Measurements from ENCODE around the gene DDX51. TPM values are rescaled to one million over a fixed set of nuclear protein-coding genes. Genes with fewer than 3 reads are reported as not detected.
"Not testable (repeated sequence)": the region's sequence is repeated elsewhere in the genome, so short reads cannot be mapped to it uniquely, and the experiment has no call there.

The DDX51 gene
- total RNA-seq, 1 donor from 2014 or later = 5.8 TPM

DNA sequence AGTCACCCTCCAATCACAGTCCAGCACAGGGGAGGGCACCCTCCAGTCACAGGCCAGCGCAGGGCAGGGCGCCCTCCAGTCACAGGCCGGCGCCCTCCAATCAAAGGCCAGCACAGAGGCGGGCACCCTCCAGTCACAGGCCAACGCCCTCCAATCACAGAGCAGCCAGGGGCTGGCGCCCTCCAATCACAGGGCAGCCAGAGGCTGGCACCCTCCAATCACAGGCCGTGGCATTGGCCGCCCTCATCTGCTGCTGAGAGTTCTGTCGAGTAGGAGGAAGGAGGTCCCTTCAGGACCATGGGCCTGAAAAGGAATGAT lies 26.6 kb downstream of the DDX51 start:
- no peak for DNase-seq (ENCODE audit: low read depth in 2 of 2)

GRCh38 chr12:132116709-132117557 lies 27.2 kb downstream of the DDX51 start:
- no peak for DNase-seq (ENCODE audit: low read depth in 2 of 2)

DNA sequence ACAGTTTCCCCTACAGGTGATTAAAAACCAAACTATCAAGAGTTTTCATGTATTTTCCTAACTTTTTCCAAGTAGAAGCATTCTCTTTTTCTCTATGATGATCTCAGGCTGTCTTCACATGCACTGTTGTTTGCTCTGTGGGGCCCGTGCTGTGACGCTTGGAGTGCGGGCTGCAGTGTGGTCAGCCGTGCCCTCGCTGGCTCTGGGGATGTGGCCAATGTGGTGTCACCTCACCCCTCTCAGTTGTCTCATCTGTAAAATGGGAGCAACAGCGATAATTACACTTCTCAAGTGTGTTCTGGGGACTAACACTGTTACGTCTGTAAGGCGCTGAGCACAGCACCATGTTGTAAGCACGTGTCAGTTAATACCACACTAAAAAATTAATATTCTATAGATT lies 28.6 kb downstream of the DDX51 start:
- DNase-seq (ENCODE audit: low read depth in 2 of 2) = no peak

DNA sequence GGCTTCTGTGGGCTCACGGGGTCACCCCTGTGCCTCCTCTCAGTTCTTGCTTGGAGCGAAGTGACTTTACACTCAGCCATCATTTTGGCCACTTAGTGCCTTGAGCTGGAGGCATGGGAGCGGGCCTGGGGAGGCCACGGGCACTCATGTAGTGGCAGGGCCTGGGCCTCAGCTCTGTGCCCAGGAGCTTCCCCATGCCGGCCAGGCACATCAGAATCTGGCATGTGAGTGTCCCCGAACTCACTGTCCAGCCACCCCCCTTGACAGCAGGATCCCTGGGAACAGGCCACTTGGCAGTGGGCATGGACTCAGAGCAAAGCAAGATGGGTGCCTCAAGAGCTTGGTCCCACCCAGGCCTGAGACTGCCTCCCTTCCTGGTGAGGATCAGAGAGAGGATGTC lies 29.5 kb downstream of the DDX51 start:
- no peak for DNase-seq (ENCODE audit: low read depth in 2 of 2)

DNA sequence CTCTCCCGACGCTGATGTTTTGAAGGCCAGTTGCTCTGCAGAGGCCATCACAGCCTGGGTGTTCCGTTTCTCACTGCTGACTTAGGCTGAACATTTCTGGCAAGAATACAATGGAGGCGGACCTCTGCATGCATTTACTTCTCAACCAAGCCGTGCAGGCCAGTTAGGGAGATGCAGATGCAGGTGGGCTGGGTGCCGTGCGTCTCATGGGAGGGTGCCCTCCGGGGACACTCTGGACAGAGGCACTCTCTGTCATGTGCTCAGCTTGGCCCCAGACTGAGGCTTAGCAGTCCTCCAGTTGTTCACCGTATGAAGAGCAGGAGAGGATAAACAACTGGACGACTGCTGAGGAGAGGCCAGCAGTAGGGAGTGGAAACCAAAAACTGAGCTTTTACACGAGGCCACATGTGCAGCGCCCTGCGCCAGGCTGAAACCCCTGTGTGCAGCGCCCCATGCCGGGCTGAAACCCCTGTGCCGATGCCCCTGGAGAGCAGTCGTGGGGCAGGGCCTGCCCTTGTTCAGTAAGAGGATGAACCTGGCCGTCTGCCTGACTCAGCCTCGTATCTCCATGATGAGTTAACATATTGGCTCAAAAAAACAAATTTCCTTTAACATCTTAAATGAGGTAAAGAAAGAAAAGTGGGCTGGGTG lies 32.3 kb downstream of the DDX51 start:
- DNase-seq (ENCODE audit: low read depth in 2 of 2) = no peak

GRCh38 chr12:132110677-132111076 lies 33.4 kb downstream of the DDX51 start:
- no peak for DNase-seq (ENCODE audit: low read depth in 2 of 2)

- DNase-seq (ENCODE audit: low read depth in 2 of 2) = peak; percentile 33 to 91
Measured at GRCh38 chr12:132109741-132110140, 34.4 kb downstream of the DDX51 start.

DNA sequence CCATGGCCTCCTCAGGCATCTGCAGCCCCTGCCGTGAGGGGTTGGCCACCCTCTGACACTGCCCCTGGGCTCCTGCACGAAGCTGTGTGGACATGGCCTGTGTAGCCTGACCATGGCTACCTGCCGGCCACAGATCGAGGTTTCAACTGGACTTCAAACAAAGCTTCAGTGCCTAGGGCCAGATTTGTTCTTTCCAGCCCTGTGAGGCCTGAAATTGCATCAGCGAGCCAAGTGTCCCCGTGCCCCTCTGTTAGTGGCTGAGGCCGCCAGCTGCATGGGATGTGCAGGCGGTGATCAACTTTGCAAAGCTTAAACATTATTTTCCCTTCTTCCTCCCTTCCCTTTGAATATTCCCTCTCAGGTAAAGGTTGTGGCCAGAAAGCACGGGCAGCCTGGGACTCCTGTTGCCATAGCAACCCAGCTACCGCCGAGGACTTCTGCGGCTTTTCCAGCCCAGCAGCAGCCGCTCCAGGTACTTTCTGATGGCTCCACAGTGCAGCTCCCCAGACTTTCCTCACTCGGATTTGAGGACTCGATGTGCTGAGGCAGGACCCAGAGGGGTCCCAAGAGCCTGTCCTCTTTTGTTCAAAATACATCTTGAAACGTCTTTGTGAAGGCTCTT lies 35.8 kb downstream of the DDX51 start:
- no peak for DNase-seq (ENCODE audit: low read depth in 2 of 2)

- DNase-seq (ENCODE audit: low read depth in 2 of 2) = no peak
Measured at GRCh38 chr12:132106921-132107320, 37.2 kb downstream of the DDX51 start.

- no peak for DNase-seq (ENCODE audit: low read depth in 2 of 2)
Measured at GRCh38 chr12:132105467-132105866, 38.7 kb downstream of the DDX51 start.

- DNase-seq (ENCODE audit: low read depth in 2 of 2) = no peak
Measured at GRCh38 chr12:132103542-132104308, 40.4 kb downstream of the DDX51 start.

DNA sequence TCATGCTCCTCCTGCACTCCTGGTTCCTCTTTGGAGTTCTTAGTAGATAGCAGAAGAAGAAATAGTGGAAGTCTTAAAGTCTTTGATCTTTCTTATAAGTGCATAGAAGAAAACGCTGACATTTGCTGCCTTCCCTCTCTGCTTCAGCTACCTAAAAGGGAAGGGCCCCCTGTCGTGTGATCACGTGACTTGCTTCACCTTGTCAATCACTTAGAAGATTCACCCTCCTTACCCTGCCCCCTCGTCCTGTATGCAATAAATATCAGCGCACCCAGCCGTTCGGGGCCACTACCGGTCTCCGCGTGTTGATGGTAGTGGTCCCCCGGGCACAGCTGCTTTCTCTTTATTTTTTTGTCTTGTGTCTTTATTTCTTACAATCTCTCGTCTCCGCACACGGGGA lies 41.0 kb downstream of the DDX51 start:
- not testable (repeated sequence) for DNase-seq (ENCODE audit: low read depth in 2 of 2)

DNA sequence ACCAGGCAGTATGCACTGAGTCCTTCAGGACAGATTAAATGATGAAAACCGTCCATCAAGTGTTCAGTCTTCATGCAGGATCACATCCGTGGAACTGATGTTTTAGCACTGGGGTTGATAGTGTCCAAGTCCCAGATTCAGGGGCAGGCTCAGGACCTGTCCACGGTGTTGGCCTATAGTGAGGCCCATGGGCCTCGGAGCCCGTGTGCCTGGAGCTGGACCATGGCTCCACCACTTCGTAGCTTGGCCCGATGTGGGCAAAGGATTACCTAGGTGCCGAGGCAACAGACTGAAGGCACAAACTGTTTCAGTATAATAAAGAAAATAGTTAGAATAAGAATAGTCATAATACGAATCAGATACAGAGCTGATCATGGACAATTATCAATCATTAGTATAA lies 41.8 kb downstream of the DDX51 start:
- no peak for DNase-seq (ENCODE audit: low read depth in 2 of 2)

- DNase-seq (ENCODE audit: low read depth in 2 of 2) = no peak
Measured at GRCh38 chr12:132100306-132101065, 43.6 kb downstream of the DDX51 start.

DNA sequence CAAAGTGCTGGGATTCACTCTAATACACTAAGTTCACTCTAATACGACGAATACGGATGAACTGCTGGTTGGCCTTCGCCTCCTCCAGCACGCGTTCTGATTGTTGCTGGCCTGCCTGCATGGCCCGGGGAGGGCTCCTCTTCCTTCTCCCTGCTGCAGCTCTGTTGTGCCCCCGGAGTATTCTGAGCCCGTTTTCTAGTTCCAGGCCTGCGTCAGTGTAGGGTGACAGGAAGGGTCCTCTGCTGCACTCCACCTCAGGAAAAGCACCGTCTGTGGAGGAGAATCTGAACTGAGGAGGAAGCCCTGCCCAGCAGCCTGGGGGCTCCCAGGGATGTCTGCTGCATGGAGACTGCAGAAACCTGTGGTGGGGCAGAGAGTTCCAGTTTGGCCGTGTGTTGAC lies 44.4 kb downstream of the DDX51 start:
- no peak for DNase-seq (ENCODE audit: low read depth in 2 of 2)

- DNase-seq (ENCODE audit: low read depth in 2 of 2) = no peak
Measured at GRCh38 chr12:132095520-132096409, 48.4 kb downstream of the DDX51 start.

GRCh38 chr12:132094269-132094891 lies 49.7 kb downstream of the DDX51 start:
- DNase-seq (ENCODE audit: low read depth in 2 of 2) = no peak

DNA sequence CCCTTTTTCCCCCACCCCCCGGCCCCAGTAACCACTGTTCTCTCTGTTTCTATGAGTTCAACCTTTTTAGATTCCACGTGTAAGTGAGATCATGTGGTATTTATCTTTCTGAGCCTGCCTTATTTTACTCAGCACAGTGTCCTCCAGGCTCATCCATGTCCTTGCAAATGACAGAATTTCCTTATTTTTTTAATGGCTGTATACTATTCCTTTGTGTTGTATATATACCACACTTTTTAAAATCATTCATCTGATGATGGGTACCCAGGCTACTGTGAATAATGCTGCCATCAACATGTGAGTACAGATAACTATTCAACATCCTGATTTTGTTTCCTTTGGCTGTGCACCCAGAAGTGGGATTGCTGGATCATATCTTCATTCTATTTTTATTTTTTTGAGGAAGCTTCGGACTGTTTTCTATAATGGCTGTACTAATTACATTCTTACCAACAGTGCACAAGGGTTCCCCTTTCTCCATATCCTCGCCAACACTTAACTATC lies 54.7 kb downstream of the DDX51 start:
- DNase-seq (ENCODE audit: low read depth in 2 of 2) = peak; percentile 43 to 76
